ENCODE results near the gene SPAM1.

DNA sequence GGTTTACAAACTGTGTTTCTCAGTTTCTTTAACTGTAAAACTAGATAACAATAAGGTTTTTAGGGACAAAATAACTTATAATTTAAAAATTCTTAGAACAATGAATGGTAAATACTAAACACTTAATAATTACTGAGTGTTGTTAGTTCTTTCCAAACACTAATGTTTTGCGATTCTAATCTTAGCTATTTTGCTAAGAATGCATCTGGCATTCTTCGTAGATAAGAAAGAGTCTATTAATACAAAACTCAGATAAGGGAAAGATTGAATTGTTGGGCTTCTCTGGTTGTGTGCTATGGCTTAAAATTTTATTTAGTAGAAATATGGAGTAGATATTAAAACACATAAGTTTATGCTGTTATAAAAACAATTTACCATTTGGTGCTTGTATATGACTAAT lies 62.4 kb downstream of the SPAM1 start:
- no peak for TF ChIP-seq POLR2A (IDR thresholded peaks at IDR 0.05; ENCODE audit: low read length)
- TF ChIP-seq, protein P1, sequence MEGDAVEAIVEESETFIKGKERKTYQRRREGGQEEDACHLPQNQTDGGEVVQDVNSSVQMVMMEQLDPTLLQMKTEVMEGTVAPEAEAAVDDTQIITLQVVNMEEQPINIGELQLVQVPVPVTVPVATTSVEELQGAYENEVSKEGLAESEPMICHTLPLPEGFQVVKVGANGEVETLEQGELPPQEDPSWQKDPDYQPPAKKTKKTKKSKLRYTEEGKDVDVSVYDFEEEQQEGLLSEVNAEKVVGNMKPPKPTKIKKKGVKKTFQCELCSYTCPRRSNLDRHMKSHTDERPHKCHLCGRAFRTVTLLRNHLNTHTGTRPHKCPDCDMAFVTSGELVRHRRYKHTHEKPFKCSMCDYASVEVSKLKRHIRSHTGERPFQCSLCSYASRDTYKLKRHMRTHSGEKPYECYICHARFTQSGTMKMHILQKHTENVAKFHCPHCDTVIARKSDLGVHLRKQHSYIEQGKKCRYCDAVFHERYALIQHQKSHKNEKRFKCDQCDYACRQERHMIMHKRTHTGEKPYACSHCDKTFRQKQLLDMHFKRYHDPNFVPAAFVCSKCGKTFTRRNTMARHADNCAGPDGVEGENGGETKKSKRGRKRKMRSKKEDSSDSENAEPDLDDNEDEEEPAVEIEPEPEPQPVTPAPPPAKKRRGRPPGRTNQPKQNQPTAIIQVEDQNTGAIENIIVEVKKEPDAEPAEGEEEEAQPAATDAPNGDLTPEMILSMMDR (IDR thresholded peaks at IDR 0.05), result no peak
- no peak for TF ChIP-seq JUN (IDR thresholded peaks at IDR 0.05)
- TF ChIP-seq, protein P2, sequence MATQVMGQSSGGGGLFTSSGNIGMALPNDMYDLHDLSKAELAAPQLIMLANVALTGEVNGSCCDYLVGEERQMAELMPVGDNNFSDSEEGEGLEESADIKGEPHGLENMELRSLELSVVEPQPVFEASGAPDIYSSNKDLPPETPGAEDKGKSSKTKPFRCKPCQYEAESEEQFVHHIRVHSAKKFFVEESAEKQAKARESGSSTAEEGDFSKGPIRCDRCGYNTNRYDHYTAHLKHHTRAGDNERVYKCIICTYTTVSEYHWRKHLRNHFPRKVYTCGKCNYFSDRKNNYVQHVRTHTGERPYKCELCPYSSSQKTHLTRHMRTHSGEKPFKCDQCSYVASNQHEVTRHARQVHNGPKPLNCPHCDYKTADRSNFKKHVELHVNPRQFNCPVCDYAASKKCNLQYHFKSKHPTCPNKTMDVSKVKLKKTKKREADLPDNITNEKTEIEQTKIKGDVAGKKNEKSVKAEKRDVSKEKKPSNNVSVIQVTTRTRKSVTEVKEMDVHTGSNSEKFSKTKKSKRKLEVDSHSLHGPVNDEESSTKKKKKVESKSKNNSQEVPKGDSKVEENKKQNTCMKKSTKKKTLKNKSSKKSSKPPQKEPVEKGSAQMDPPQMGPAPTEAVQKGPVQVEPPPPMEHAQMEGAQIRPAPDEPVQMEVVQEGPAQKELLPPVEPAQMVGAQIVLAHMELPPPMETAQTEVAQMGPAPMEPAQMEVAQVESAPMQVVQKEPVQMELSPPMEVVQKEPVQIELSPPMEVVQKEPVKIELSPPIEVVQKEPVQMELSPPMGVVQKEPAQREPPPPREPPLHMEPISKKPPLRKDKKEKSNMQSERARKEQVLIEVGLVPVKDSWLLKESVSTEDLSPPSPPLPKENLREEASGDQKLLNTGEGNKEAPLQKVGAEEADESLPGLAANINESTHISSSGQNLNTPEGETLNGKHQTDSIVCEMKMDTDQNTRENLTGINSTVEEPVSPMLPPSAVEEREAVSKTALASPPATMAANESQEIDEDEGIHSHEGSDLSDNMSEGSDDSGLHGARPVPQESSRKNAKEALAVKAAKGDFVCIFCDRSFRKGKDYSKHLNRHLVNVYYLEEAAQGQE (IDR thresholded peaks at IDR 0.05), result no peak
- TF ChIP-seq HDAC2 (IDR thresholded peaks at IDR 0.05), result no peak
- no peak for TF ChIP-seq RAD21 (conservative IDR thresholded peaks at IDR 0.05 in 1 of 2, IDR thresholded peaks at IDR 0.05 in 1 of 2)
- no peak for TF ChIP-seq SMC3 (IDR thresholded peaks at IDR 0.05)
- TF ChIP-seq, protein P3, sequence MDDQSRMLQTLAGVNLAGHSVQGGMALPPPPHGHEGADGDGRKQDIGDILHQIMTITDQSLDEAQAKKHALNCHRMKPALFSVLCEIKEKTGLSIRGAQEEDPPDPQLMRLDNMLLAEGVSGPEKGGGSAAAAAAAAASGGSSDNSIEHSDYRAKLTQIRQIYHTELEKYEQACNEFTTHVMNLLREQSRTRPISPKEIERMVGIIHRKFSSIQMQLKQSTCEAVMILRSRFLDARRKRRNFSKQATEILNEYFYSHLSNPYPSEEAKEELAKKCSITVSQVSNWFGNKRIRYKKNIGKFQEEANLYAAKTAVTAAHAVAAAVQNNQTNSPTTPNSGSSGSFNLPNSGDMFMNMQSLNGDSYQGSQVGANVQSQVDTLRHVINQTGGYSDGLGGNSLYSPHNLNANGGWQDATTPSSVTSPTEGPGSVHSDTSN (IDR thresholded peaks at IDR 0.05), result no peak
- TF ChIP-seq, protein P4, sequence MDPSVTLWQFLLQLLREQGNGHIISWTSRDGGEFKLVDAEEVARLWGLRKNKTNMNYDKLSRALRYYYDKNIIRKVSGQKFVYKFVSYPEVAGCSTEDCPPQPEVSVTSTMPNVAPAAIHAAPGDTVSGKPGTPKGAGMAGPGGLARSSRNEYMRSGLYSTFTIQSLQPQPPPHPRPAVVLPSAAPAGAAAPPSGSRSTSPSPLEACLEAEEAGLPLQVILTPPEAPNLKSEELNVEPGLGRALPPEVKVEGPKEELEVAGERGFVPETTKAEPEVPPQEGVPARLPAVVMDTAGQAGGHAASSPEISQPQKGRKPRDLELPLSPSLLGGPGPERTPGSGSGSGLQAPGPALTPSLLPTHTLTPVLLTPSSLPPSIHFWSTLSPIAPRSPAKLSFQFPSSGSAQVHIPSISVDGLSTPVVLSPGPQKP (IDR thresholded peaks at IDR 0.05; ENCODE audit: low read depth, low read length), result no peak

Measured in A549 (cell line).